ENCODE results near the gene PMF1.

PMF1 gene

DNA sequence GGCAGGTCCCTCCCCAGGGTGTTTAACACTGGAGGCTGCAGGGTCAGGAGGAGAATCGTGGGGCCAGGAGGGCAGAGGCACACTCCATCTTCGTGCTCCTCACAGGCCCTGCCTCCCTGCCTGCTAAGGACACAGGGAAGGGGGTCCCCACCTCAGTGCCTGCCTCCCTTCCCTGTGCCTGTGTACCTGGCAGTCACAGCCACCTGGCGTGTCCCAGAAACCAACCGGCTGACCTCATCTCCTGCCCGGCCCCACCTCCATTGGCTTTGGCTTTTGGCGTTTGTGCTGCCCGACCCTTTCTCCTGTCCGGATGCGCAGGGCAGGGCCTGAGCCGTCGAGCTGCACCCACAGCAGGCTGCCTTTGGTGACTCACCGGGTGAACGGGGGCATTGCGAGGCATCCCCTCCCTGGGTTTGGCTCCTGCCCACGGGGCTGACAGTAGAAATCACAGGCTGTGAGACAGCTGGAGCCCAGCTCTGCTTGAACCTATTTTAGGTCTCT, 28.6 kb downstream of the PMF1 start:
- peak; percentile 20 for DNase-seq

DNA sequence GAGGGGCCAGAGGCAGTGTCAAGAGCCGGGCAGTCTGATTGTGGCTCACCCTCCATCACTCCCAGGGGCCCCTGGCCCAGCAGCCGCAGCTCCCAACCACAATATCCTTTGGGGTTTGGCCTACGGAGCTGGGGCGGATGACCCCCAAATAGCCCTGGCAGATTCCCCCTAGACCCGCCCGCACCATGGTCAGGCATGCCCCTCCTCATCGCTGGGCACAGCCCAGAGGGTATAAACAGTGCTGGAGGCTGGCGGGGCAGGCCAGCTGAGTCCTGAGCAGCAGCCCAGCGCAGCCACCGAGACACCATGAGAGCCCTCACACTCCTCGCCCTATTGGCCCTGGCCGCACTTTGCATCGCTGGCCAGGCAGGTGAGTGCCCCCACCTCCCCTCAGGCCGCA, 29.1 kb downstream of the PMF1 start, which contains the start of gene BGLAP:
BGLAP (plus strand) TSS at position 259 of the 400 bp plus-strand sequence; CDS start at position 307, 48 bp downstream.
- DNase-seq: no peak

DNA sequence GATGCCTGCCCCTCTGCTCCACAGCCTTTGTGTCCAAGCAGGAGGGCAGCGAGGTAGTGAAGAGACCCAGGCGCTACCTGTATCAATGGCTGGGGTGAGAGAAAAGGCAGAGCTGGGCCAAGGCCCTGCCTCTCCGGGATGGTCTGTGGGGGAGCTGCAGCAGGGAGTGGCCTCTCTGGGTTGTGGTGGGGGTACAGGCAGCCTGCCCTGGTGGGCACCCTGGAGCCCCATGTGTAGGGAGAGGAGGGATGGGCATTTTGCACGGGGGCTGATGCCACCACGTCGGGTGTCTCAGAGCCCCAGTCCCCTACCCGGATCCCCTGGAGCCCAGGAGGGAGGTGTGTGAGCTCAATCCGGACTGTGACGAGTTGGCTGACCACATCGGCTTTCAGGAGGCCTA, 29.9 kb downstream of the PMF1 start:
- no peak for DNase-seq

DNA sequence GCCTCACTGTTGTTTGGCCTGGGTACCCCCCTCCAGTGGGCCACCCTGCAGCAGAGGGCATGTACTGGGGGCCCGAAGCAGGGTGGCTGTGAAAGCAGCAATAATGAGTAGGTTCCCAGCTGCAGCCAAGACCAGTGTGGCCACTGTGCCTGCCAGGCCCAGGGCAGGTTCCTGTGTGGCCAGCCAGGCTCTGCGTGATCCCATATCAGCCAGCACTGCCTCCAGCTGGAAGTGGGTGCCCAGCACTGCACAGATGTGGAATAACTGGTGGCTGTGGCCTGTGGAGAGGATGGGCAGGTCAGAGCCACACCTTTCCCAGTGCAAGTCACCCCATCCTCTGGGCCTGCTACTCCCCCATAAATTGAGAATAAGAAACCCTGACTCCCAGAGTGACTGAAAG, 31.3 kb downstream of the PMF1 start:
- DNase-seq: no peak

DNA sequence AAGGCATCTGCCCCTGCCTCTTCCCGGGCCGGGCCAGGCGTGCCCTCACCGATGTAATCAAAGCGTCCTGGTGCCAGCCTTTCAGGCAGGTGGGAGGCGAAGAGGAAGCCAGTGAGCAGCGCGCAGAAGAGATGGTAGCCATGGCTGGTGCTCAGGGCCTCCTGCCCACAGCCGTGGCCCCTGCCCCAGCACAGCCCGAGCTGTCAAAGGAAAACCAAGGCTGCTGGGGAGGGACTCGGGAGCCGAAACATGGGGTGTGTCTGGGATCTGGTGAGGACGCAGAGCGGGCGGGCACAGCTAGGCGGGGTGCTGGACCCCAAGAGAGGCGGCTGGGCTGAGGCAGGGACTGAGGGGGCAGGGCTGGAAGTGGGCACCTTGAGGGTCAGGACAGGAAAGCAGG, 31.9 kb downstream of the PMF1 start:
- DNase-seq: no peak

DNA sequence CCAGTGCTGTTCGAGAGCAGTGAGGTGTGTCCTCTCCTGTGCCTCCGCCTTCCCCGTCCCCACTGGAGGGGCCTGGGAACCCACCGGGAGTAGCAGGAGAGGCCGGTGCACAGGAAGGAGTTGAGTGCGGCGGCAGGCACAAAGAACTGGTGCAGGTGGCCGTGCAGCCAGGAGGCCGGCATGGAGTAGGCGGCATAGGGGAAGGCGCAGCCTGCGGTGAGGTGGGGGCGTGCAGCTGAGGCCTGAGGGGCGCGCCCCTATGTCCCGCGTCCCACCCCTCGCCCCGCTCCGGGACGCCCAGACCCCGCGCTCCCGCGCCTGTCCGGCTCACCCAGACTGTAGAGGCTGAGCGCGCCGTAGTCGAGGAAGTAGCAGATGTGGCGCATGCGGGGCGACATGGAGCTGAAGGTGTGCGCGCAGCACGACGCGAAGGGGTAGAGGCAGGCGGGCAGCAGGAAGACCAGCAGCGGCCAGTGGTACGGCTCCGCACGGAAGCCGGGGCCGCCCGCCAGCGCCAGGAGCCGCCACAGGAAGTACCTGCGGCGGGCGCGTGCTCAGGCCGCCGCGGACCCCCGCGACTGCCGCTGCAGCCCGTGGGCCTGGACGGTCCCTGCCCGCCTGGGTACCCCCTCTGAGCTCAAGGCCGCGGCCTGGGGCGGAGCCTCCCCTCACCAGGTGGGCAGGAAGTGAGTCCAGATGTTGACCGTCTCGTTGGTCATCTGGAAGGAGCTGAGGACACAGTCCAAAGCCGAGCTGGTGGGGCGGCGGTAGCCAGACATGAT, 32.8 kb downstream of the PMF1 start:
- no peak for DNase-seq

DNA sequence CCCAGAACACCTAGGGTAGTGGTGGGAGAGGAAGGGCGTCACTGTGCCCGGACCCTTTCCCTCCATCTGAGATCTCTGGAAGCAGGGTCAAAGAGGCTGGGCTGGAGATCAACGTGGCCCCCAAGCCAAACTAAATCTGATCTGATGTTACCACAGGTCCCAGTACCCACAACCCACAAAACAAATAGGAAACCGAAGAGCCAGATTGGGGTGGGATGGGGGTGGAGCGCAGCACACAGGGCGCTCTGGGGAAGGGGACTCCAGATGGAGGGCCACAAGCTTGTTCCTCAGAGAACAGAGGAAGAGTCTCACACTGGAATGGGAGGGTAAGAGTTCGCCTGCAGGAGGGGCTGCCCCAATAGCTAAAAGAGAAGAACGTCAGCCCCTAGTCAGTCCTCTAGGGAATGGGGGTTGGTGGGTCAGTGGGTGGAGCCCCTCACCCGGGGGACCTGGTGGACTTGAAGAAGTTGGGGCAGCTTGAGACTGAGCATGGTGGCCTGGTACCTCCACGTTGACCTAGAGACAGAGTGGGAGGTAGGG, 33.5 kb downstream of the PMF1 start:
- no peak for DNase-seq

DNA sequence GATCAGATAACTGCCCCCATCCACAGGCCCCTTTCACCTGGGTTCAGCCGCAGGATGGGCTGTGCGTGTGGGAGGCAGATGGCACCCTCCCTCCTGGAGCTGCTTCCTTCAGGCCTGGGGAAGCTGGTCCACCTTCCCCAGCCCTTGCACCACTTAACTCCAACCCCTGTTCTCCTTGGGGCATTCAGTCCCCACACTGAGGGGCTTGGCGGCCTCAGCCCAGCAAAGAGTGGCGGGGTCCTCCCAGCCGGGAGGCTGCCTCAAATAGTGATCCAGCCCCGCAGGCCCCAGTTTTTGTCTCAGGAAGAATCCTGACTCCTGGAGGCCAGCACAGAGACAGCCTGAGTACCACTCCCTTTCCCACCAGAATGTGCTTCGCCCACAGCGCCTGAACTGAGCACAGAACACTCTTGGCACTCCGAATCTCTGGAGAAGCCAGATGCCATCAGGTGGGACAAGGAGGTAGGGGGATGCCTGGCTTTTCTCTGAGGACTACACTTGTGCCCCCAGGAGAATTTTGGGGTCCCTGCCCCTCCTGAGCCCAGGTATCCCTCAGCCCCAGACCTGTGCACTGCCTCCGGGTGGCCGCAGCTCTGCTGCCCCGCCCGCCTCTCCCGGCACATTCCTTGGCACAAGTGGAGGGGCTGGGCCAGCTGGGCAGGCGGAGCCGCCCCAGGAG, 34.1 kb downstream of the PMF1 start:
- DNase-seq: no peak

DNA sequence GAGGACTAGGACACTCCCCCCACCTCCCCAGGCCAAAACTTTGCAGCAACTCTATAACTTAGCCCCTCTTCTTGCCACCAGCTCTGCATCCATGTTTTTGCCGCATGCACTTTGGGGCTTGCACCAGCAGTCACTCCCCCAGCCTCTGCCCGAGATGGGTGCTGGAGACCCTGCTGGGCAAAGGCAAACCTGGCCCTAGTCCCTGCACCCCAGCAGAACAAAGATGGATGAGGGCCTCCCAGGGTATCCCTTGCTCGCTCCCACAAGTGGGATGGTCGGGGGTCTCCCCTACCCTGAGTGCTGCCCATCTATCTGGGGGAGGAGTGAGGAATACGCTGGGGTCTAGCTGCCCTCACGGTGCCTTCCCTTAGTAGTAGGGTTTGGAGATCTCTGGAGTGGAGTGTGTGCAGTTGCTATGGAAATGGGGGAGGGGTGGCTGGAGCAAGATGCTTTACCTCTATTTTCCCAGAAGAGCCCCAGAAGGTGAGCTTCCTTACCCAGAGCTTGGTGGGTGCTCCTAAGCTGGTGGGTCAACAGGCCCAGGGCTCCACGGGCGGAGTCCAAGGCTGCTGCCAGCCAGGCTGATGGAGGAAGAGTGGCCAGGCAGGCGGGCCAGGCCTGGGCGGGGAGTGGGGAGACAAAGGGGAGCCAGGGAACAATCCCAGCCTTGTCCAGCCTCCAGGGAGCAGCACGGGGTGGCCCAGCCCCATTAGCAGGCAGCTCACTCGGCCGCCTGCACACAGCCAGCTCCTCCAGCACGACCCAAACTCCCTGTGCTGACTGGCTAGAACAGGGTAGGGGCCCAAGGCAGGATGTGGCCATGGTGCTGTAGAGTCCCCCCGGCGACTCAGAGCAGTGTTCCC, 34.9 kb downstream of the PMF1 start, which contains the start of gene PAQR6:
PAQR6 (minus strand) TSS at position 597 of the 863 bp plus-strand sequence. CDS start 1,325 bp downstream, outside the sequence.
- DNase-seq: no peak

DNA sequence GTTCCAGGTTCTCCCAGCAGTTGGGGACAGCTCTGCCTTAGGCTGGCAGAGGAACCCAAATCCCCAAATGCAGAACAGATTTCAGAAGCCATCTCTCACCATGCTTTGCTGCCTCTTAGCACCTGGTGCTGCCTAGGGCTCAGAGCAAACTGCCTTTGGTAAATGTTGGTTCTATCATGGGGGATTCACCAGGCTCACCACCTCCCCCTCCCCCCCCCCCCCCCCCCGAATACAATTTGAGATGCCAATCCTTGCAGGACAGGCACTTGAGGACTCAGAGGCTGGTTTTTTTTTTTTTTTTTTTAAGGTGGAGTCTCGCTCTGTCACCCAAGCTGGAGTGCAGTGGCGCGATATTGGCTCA, 35.5 kb downstream of the PMF1 start:
- no peak for DNase-seq

DNA sequence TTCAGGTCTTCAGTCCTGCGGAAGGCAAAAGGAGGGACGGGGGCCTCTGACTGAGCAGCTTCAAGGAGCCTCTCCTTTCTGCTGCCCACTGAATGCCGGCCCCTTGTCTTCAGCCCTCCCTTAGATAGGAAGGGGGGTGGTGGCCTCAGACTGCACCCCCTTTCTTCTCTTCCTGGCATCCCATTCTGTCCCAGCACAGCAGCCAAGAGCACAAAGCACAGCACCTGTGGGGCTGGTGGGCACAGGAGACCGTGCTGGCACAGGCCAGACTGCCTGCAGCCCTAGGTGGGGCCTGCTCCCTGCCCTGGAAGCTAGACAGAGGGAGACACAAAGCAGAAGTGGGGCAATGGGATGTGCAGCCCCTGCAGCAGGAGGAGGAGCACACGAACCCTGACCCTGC, 36.8 kb downstream of the PMF1 start:
- DNase-seq: no peak

DNA sequence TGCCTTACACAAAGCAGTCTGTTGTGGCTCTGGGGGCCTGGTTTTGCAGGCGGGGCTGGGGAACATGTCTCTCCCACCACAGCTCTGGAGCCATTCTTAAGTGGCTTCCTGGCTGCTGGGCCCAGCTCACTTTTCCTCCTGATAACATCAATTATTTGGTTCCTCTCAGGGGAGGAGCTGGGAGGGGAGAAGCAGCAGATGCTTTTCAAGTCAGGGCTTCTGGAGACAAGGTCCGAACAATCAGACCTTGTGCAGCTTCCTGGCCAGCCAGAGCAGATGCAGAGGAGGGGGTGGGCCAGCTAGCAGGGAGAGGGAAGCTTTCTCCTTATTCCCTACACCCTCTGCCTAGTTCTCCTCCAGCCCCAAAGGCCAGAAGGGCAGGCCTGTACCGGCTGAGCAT, 38.7 kb downstream of the PMF1 start:
- DNase-seq: no peak

DNA sequence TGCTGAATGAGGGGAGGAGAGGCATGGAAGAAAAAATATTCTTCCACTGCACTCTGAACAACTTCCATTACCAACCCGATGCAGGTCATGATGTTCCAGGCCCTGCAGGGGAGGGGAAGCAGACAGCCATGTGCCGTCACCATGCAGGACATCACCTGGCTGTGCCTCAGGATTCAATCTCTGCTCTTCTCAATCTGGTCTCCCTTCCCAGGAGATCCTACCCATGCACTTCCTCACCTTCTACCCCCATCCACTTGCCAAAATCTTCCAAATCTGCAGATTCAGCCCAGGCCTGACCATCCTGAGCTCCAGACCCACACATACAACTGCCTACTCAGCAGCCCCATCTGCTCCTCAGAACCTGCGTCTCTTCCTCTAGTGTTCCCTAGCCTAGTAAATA, 40.8 kb downstream of the PMF1 start:
- no peak for DNase-seq

DNA sequence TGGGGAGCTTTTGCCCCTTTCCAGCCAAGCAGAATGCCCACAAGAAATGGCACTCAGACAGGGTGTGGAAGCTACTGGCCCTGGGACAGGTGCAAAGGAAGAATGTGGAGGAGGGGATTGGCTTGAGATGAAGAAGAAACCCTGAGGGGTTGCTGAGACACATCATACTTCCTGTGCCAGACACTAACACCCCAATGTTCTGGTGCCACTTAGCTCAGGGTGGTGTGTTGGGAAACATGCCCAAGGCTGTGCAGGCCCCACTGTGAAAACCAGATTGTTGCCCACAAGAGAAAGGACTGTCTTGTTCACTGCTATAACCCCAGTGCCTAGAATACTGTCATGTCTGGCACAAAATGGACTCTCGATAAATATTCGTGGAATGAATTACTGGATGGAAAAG, 44.9 kb downstream of the PMF1 start:
- DNase-seq: no peak

DNA sequence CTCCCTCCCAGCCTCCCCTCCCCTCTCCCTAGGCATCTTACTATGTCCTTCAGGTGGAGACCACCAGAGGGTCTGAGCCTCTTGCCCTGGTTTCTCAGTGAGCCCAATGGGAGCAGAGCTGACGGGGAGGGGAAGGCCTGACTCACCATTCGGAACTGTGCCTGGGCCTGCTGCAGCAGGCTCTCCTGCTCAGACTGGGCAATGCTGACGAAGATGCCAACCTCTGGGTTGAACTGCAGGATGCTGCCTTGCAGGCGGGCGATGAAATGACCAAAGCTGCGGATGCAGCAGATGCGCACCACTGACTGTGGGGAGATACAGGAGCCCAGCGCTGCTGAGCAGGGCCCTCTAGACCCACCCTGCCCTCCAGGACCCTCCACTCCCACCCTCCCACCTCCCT, 46.1 kb downstream of the PMF1 start:
- no peak for DNase-seq

DNA sequence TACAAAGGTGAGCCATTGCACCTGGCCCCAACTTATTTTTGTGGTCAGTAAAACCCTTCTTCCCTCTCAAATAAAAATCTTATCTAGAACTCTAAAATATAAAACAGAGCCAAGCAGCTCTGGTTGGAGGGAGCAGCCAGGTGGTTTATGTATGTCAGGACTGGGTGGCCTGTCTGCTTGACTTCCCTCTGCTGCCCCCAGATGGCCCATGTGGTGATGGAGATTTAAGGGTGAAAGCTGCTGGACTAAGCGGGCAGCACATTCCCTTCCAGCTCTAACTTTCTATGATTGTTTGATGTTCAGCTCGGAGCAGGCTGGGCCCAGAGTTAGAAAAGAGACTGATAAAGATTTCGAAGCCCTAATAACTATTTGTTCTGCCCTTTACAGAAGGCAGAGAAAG, 47.0 kb downstream of the PMF1 start:
- peak; percentile 20 for DNase-seq

DNA sequence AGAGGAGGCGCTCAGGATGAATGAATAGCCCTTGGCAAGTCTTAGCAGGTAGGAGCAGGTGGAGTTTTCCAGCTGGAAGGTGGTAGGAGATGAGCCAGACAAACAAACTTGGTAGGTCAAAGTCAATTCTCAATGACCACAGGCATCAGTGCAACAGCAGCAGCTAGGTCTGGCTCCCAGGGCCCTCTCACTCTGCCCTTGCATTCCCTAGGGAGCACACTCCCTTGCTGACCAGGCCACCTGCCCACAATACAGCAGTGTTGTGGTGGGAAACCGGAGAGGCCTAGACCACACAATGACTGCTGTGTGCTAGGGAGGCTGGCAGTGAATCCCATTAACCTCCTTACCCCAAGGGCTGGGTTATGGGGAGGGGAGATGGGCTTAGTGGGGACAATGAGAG, 48.1 kb downstream of the PMF1 start:
- DNase-seq: no peak

DNA sequence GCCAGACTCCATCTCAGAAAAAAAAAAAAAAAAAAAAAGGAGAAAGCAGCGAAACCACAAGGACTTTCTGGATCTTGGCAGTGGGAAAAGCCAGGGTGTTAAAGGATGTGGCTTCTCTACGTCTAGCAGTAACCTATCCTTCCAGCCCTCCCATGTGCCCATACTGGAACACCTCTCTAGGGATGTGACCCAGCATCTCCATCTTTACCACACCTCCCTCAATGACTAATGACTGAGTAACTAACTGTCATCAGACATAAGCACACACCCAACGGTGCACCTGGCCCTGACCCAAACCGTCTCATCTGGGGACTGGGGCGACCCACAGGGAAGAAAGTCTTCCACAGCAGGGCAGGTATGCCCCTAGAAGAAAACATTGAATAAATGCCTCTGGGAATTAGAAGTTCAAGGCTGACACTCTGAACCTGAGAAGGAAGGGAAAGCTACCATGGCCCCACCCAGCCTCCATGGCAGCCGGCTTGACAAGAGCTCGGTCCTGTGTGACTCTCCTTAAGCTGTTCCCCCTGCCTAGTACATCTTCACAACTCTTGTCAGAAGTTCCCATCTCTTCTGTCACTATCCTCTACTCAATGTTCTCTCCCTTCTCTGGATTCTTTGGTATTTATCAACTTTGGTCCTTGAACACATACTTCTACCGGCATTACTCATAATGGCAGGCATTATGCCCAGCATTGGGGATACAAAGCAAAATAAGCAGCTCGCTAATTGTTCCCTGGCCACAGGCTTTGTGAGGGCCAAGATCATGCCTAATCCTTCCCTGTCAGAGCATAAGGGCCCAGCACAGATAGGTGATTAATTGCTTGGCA, 49.9 kb downstream of the PMF1 start:
- DNase-seq: peak; percentile 69

DNA sequence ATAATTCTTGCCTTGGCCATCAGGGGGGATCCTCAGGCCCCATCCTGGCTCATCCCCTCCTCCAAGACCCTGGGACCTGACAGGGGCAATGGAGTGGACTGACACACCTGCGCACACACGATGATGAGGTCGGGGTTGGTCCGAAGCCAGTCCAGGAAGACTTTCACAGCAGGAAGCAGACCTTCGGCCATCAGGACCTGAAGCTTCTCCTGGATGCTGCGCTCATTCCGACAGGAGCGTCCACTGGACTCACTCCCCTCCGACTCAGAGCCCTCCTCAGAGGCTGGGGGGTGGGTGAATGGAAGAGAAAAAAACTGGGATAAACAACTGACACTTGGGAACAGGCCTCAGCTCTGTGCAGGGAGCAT, 50.5 kb downstream of the PMF1 start:
- no peak for DNase-seq

DNA sequence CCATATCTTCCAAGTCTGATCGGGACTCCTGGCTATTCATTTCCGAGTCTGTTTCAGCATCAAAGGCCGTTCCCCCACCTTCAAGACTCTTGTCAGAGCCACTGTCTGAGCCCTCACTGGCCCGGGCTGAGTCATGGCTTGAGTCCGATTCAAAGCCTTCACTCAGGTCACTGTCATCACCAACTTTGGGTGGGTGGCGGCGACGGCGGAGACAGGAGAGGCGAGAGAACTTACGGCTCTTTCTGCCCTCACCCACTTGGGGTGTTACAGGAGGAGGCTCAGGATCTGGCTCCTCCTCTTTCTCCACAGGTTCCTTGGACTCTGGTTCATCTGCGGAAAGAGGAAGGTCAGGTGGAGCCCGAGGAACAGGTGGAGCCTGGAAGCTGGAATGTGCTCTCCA, 53.2 kb downstream of the PMF1 start:
- no peak for DNase-seq

DNA sequence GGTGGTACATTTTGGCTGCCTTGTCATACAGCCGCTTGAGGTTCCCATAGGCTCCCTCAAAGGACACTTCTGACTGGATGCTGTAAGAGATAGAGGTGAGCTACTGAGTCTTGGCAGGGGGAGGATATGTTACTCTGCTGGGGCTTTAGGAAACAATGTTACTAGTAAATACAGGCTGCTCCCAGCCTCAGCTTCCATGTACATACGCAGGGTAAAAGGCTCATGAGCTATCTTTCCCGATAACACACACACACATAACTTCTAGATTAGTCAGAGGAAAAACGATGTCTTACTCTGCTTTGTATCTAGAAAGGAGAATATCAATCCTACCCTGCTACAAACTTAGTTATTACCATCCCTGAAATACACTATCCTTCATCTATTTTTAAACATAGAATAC, 55.5 kb downstream of the PMF1 start:
- DNase-seq: no peak

DNA sequence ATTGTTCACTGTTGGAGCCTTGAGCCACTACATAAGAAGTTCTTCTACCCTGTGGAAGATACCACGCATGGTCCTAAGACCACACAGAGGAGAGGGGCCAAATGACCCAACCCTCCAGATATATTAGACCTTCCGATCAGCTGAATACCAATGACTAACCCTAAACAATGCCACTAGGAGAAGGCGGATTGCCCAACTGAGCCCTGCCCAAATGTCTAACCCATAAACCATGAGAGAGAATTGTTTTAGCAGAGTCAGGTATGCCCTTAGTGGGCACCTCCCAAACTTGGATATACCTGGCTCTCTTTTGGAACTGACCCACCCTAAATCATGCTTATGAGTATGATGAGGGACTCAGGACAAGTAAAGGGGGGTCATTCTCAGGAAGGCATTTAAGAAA, 57.5 kb downstream of the PMF1 start:
- no peak for DNase-seq
